HEK293T (cell line): Measurements from ENCODE around the gene TENM3.

Experiments used
- CTCF ChIA-PET: fragments of 350-600 bp; formaldehyde crosslinking; extraction: SDS; loops from one replicate; lab custom pipeline; 2021; ENCODE audit warnings: antibody characterized with exemption, inconsistent platforms; lab: Yijun Ruan, JAX
- POLR2A ChIA-PET: fragments of 350-600 bp; formaldehyde crosslinking; extraction: SDS; loops from one replicate; lab custom pipeline; 2020; ENCODE audit warnings: antibody characterized with exemption, inconsistent platforms; lab: Yijun Ruan, JAX
- DNase-seq: peaks from one replicate; pipeline ENCODE4 v3.0.0; 2012; ENCODE audit warnings: mixed read lengths; ENCODE audit errors: extremely low spot score
- ARNT ChIP-seq: fragments of 450-650 bp; IDR thresholded peaks from 2 replicates; pipeline ENCODE4 v1.6.1; 2017; ENCODE audit warnings: mild to moderate bottlenecking
- BHLHE40 ChIP-seq: fragments of 450-650 bp; IDR thresholded peaks from 2 replicates; pipeline ENCODE4 v1.6.1; 2016; ENCODE audit warnings: mild to moderate bottlenecking, moderate library complexity, borderline replicate concordance
- CTBP1 ChIP-seq: fragments of 450-650 bp; IDR thresholded peaks from 2 replicates; pipeline ENCODE4 v1.6.1; 2016; ENCODE audit warnings: borderline replicate concordance
- ELF4 ChIP-seq: fragments of 450-650 bp; IDR thresholded peaks from 2 replicates; pipeline ENCODE4 v1.6.1; 2017; ENCODE audit warnings: antibody characterized with exemption
- FOXA1 ChIP-seq: fragments of 450-650 bp; IDR thresholded peaks from 2 replicates; pipeline ENCODE4 v1.6.1; 2016; ENCODE audit warnings: mild to moderate bottlenecking
- FOXK2 ChIP-seq: fragments of 450-650 bp; IDR thresholded peaks from 2 replicates; pipeline ENCODE4 v1.6.1; 2016; ENCODE audit warnings: mild to moderate bottlenecking
- FOXM1 ChIP-seq: fragments of 450-650 bp; IDR thresholded peaks from 2 replicates; pipeline ENCODE4 v1.6.1; 2017; ENCODE audit warnings: mild to moderate bottlenecking, borderline replicate concordance
- HDGF ChIP-seq: fragments of 450-650 bp; IDR thresholded peaks from 2 replicates; pipeline ENCODE4 v1.6.1; 2017; ENCODE audit warnings: antibody characterized with exemption, borderline replicate concordance
- L3MBTL2 ChIP-seq: fragments of 450-650 bp; conservative IDR thresholded peaks from 2 replicates; pipeline ENCODE4 v1.6.1; 2016; ENCODE audit warnings: mild to moderate bottlenecking
- LEF1 ChIP-seq: fragments of 450-650 bp; IDR thresholded peaks from 2 replicates; pipeline ENCODE4 v1.6.1; 2017; ENCODE audit warnings: mild to moderate bottlenecking, borderline replicate concordance
- NFRKB ChIP-seq: fragments of 450-650 bp; IDR thresholded peaks from 2 replicates; pipeline ENCODE4 v1.6.1; 2016; ENCODE audit warnings: mild to moderate bottlenecking, moderate library complexity
- PKNOX1 ChIP-seq: fragments of 450-650 bp; IDR thresholded peaks from 2 replicates; pipeline ENCODE4 v1.6.1; 2016
- SP1 ChIP-seq: fragments of 450-650 bp; IDR thresholded peaks from 2 replicates; pipeline ENCODE4 v1.6.1; 2017
- SUZ12 ChIP-seq: fragments of 450-650 bp; IDR thresholded peaks from 2 replicates; pipeline ENCODE4 v1.6.1; 2016; ENCODE audit warnings: mild to moderate bottlenecking
- TARDBP ChIP-seq: fragments of 450-650 bp; IDR thresholded peaks from 2 replicates; pipeline ENCODE4 v1.6.1; 2016
- ZNF384 ChIP-seq: fragments of 450-650 bp; IDR thresholded peaks from 2 replicates; pipeline ENCODE4 v1.6.1; 2016

The TENM3 gene

GRCh38 chr4:182306792-182307507, 63.7 kb downstream of the TENM3 start:
- ChIA-PET POLR2A (no interaction called here), CTCF (interaction anchor here (0.7 to 1.6 kb wide), 2 partner anchors 10 to 22 kb away, joined by 3 to 4 read pairs; no protein-coding TSS in a partner anchor)
- TF ChIP-seq NFRKB (no peak), ZNF384 (no peak), L3MBTL2 (no peak), HDGF (no peak), LEF1 (no peak), ARNT (no peak), CTBP1 (no peak), PKNOX1 (no peak), BHLHE40 (no peak), TARDBP (no peak), ELF4 (no peak), SP1 (no peak)
- no peak for DNase-seq

GRCh38 chr4:182307746-182308145, 64.5 kb downstream of the TENM3 start:
- TF ChIP-seq CTBP1 = no peak
- no peak for TF ChIP-seq ARNT
- TF ChIP-seq BHLHE40 = no peak
- no peak for TF ChIP-seq FOXK2
- TF ChIP-seq LEF1 = no peak
- no peak for TF ChIP-seq SP1
- no peak for TF ChIP-seq ELF4
- TF ChIP-seq PKNOX1 = no peak
- TF ChIP-seq TARDBP = no peak
- TF ChIP-seq FOXA1 = no peak
- TF ChIP-seq HDGF = no peak
- TF ChIP-seq ZNF384 = no peak
- TF ChIP-seq L3MBTL2 = no peak
- TF ChIP-seq NFRKB = no peak
- TF ChIP-seq SUZ12 = no peak
- TF ChIP-seq FOXM1 = no peak
- no peak for DNase-seq
- ChIA-PET CTCF (interaction anchor here (0.7 to 1.6 kb wide), 2 partner anchors 11 to 22 kb away, joined by 3 to 4 read pairs; no protein-coding TSS in a partner anchor), POLR2A (no interaction called here)

- DNase-seq = no peak
- ChIA-PET POLR2A (no interaction called here), CTCF (no interaction called here)
- no peak for TF ChIP-seq NFRKB
- no peak for TF ChIP-seq BHLHE40
- TF ChIP-seq FOXM1 = no peak
- TF ChIP-seq L3MBTL2 = no peak
- TF ChIP-seq FOXA1 = no peak
- no peak for TF ChIP-seq SUZ12
- TF ChIP-seq SP1 = no peak
- no peak for TF ChIP-seq FOXK2
- no peak for TF ChIP-seq ZNF384
Observed at GRCh38 chr4:182309877-182310276, 66.7 kb downstream of the TENM3 start.

GRCh38 chr4:182310316-182310715, 67.1 kb downstream of the TENM3 start:
- DNase-seq = no peak
- ChIA-PET POLR2A (no interaction called here), CTCF (no interaction called here)
- no peak for TF ChIP-seq SP1
- TF ChIP-seq BHLHE40 = no peak
- no peak for TF ChIP-seq L3MBTL2
- TF ChIP-seq LEF1 = no peak
- no peak for TF ChIP-seq FOXK2
- TF ChIP-seq HDGF = no peak
- no peak for TF ChIP-seq TARDBP
- TF ChIP-seq NFRKB = no peak
- no peak for TF ChIP-seq CTBP1
- TF ChIP-seq FOXA1 = no peak
- no peak for TF ChIP-seq FOXM1
- TF ChIP-seq PKNOX1 = no peak
- TF ChIP-seq ARNT = no peak
- no peak for TF ChIP-seq ELF4
- TF ChIP-seq SUZ12 = no peak

GRCh38 chr4:182310962-182311361, 67.8 kb downstream of the TENM3 start:
- ChIA-PET POLR2A (no interaction called here), CTCF (no interaction called here)
- DNase-seq = no peak
- TF ChIP-seq NFRKB = no peak
- no peak for TF ChIP-seq FOXK2
- no peak for TF ChIP-seq L3MBTL2
- TF ChIP-seq BHLHE40 = no peak
- TF ChIP-seq ARNT = no peak
- no peak for TF ChIP-seq HDGF
- no peak for TF ChIP-seq FOXA1
- TF ChIP-seq PKNOX1 = no peak
- no peak for TF ChIP-seq CTBP1
- TF ChIP-seq ELF4 = no peak
- TF ChIP-seq SP1 = no peak
- TF ChIP-seq ZNF384 = no peak
- no peak for TF ChIP-seq FOXM1
- no peak for TF ChIP-seq SUZ12
